GM18511 (cell line): ENCODE measurements around the gene TEX14.
"Not testable (repeated sequence)": the region's sequence is repeated elsewhere in the genome, so short reads cannot be mapped to it uniquely, and the experiment has no call there.

Experiments used
- ATAC-seq: cut with Tn5 transposase; IDR thresholded peaks from one replicate; pipeline ENCODE4 v1.9.1; 2021; ENCODE audit warnings: mild to moderate bottlenecking, moderate library complexity; ENCODE audit not compliant: unreplicated experiment

Gene TEX14

GRCh38 chr17:58569196-58569595, 122.6 kb downstream of the TEX14 start:
- no peak for ATAC-seq

GRCh38 chr17:58568044-58568799, 123.6 kb downstream of the TEX14 start:
- no peak for ATAC-seq

GRCh38 chr17:58565389-58566311, 126.2 kb downstream of the TEX14 start:
- ATAC-seq: no peak

- no peak for ATAC-seq
Observed at GRCh38 chr17:58564971-58565370, 126.9 kb downstream of the TEX14 start.

- no peak for ATAC-seq
Observed at GRCh38 chr17:58564243-58564642, 127.6 kb downstream of the TEX14 start.

- ATAC-seq: no peak
Observed at GRCh38 chr17:58560511-58560910, 131.3 kb downstream of the TEX14 start.

- no peak for ATAC-seq
Observed at GRCh38 chr17:58557981-58558380, 133.9 kb downstream of the TEX14 start.

- ATAC-seq: no peak
Observed at GRCh38 chr17:58556833-58557250, 135.0 kb downstream of the TEX14 start.

- ATAC-seq: not testable (repeated sequence)
Observed at GRCh38 chr17:58555109-58555508, 136.7 kb downstream of the TEX14 start.

- ATAC-seq: no peak
Observed at GRCh38 chr17:58541249-58541648, 150.6 kb downstream of the TEX14 start.

- no peak for ATAC-seq
Observed at GRCh38 chr17:58539698-58540097, 152.1 kb downstream of the TEX14 start.

- ATAC-seq: no peak
Observed at GRCh38 chr17:58538811-58539409, 152.9 kb downstream of the TEX14 start.

- no peak for ATAC-seq
Observed at GRCh38 chr17:58537266-58537665, 154.6 kb downstream of the TEX14 start.

GRCh38 chr17:58536542-58536941, 155.3 kb downstream of the TEX14 start:
- no peak for ATAC-seq

GRCh38 chr17:58535431-58535830, 156.4 kb downstream of the TEX14 start:
- no peak for ATAC-seq

- no peak for ATAC-seq
Observed at GRCh38 chr17:58534901-58535421, 156.9 kb downstream of the TEX14 start.

- ATAC-seq: no peak
Observed at GRCh38 chr17:58534331-58534730, 157.5 kb downstream of the TEX14 start.

- ATAC-seq: no peak
Observed at GRCh38 chr17:58533616-58534188, 158.1 kb downstream of the TEX14 start.

GRCh38 chr17:58532555-58532951, 159.3 kb downstream of the TEX14 start:
- no peak for ATAC-seq

- no peak for ATAC-seq
Observed at GRCh38 chr17:58531661-58532554, 159.9 kb downstream of the TEX14 start.
